CD4-positive, alpha-beta T cell treated with Interleukin-1 beta for 1 hour (primary cell): Measurements from ENCODE around the gene ELF3.
A peak's percentile ranks its signal among the peaks of the same experiment; 100 is the strongest.
"Not testable (repeated sequence)": the region's sequence is repeated elsewhere in the genome, so short reads cannot be mapped to it uniquely, and the experiment has no call there.

Experiments used
- DNase-seq, 2 donors: peaks; one replicate each; pipeline ENCODE4 v3.0.0-alpha.2; 2020 to 2022

ELF3 gene

DNA sequence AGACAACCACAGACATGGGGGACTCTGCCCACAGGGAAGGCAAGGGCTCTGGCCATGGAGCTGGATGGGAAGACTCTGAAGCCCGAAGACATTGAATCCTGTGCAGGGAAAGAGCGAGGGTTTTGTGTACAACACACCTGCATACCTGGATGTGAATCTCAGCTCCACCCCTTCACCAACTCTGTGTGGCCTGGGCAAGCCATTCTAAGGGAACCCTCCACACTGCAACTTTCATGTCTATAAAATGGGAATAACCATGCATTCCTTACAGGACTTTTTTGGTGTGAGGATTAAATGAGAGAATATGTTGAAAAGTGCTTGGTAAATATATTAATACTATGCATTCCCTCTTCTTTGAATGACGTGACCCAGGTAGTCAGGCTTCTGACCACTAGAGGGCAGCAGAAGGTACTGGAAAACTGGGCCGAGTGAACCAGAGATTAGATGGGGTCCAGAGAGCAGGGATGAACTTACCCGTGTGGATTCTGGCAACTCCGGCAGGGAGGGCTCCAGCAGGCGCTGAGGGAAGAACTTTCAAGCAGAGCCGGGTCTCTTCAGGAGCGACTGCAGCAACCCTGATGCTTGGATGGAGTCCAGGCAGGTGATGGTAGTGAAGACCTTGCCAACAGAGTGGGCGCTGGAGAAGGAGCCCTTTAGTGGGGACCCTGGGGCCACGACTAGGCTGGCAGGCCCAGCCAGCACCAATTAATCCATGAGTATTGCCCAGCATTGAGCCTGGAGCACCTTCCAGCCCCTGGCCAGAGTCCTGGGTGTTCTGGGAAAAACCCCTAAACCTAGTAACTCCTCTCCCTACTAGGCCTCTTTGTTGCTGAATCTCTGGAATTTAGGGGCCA, 834 bp upstream of the ELF3 start:
- peak; percentile 39 to 61 for DNase-seq

DNA sequence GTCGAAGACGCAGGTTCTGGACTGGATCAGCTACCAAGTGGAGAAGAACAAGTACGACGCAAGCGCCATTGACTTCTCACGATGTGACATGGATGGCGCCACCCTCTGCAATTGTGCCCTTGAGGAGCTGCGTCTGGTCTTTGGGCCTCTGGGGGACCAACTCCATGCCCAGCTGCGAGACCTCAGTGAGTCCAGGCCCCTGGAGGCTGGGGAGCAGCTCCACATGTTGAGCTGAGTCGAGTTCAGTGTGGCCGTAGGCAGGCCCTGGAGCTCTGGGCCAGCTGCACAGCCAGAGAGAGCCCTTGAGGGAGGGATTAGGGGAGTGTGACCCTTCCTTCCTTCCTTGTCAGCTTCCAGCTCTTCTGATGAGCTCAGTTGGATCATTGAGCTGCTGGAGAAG, 1.6 kb downstream of the ELF3 start:
- DNase-seq: no peak

GRCh38 chr1:202012544-202013478, 2.4 kb downstream of the ELF3 start:
- no peak for DNase-seq

DNA sequence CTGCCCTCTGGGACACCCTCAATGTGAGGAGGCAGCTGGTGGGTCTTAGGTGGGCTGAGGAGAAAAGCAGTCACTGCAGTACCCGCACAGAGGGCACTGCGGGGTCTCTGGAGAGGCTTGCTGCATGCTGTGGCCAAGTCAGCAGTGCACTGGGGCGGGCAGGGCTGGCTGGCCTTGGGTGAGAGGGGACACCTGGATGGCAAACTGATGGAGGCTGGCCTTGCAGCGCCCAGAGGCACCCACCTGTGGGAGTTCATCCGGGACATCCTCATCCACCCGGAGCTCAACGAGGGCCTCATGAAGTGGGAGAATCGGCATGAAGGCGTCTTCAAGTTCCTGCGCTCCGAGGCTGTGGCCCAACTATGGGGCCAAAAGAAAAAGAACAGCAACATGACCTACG, 3.2 kb downstream of the ELF3 start:
- no peak for DNase-seq

- DNase-seq: no peak
Observed at GRCh38 chr1:202014060-202014459, 3.7 kb downstream of the ELF3 start.

DNA sequence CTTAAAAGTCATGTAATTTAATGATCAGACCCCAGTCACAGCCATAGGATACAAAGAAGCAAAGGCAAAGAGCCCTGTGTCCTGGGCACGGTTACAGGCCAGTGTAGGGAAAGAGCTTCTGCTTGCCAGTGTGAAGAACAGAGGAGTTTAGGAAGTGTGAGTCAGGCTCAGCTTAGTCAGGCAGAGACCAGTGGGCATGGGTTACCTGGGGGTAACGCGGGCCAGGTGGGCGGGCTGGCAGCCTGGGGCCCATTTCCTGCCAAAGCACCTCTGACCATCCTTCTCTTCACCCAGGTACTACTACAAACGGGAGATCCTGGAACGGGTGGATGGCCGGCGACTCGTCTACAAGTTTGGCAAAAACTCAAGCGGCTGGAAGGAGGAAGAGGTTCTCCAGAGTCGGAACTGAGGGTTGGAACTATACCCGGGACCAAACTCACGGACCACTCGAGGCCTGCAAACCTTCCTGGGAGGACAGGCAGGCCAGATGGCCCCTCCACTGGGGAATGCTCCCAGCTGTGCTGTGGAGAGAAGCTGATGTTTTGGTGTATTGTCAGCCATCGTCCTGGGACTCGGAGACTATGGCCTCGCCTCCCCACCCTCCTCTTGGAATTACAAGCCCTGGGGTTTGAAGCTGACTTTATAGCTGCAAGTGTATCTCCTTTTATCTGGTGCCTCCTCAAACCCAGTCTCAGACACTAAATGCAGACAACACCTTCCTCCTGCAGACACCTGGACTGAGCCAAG, 4.7 kb downstream of the ELF3 start:
- no peak for DNase-seq

DNA sequence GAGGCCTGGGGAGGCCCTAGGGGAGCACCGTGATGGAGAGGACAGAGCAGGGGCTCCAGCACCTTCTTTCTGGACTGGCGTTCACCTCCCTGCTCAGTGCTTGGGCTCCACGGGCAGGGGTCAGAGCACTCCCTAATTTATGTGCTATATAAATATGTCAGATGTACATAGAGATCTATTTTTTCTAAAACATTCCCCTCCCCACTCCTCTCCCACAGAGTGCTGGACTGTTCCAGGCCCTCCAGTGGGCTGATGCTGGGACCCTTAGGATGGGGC, 5.2 kb downstream of the ELF3 start:
- DNase-seq: no peak

DNA sequence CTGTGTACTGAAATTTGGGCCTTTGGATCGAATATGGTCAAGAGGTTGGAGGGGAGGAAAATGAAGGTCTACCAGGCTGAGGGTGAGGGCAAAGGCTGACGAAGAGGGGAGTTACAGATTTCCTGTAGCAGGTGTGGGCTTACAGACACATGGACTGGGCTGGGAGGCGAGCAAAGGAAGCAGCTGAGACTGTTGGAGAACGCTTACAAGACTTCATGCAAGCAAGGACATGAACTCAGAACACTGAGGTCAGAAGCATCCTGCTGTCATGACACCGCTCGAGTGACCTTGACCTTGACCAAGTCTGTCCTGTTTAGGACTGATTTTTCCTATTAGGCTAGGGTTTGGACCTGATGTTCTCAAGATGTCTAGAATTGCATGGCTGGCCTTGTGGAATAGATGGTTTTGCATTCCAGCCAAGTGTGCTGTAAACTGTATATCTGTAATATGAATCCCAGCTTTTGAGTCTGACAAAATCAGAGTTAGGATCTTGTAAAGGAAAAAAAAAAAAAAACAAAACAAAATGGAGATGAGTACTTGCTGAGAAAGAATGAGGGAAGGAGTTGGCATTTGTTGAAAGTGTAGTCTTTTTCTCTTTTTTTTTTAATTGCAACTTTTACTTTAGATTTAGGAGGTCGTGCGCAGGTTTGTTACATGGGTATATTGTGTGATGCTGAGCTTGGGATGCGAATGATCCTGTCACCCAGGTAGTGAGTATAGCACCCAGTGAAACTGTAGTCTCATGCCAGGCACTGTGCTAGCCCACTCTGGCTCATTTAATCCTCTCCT, 5.8 kb downstream of the ELF3 start:
- no peak for DNase-seq

GRCh38 chr1:202016811-202017748, 6.7 kb downstream of the ELF3 start:
- DNase-seq: no peak

DNA sequence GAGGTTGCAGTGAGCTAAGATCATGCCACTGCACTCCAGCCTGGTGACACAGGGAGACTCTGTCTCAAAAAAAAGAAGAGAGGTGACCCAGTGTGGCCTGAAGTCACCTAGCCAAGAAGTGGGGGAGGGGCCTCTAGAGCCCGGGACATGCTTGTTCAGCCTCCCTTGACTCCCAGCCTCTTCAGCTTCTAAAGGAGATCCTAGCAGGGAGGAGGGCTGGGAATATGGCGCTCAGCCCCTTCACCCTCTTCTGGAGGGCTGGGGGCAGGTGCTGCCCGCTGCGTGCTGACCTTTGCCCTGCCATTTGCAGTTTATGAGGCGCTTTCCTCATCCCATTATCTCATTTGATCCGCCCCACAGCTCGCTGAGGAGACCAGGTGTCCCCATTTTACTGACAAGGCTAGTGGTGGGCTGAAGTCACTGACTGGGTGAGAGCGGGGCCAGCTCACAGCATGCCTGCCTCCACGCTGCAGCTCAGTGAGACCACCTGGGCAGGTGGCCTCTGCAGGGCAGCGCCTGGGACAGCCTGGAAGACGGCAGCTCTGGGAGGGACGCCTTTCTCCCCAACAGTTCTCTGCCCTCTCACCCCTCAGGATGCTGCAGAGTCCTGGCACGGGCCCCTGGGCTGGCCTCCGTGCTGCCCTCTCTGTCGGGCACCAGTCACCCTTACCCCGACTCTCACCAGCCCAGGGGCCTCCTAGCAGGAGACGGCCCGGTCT, 7.5 kb downstream of the ELF3 start:
- no peak for DNase-seq

DNA sequence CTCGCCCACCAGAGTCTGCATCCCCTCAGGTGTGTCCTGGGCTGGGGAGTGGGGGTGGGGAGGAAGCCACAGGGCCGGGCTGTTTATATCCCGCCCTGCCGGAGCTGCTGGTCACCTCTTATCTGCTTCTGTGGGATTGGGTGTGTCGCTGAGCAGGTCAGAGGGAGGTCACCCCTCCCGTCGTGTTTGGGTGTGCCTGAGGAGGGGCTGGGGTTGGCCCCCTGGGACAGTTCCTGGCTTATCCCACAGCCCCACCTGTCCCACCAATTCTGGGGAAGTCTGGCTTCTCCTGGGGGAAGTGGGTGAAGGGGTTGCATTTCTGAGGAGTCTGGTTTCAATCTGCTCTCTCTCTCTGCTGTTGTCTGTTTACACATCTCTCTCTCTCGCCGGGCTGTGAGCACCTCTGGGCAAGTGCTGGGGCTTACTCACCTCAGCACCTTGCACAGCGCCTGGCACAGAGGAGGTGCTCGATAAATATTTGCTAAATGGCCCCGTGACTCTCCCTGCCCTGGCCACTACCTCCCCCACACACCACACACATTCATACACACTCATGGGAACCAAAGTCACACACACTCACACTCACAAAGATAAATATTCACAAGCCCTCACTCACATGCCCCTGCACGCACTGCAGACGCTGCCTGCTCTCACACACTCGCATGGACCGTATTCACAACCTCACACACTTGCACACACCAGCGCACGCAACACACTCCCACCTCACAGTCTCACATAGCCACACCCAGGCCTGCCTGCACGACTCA, 8.3 kb downstream of the ELF3 start:
- no peak for DNase-seq

DNA sequence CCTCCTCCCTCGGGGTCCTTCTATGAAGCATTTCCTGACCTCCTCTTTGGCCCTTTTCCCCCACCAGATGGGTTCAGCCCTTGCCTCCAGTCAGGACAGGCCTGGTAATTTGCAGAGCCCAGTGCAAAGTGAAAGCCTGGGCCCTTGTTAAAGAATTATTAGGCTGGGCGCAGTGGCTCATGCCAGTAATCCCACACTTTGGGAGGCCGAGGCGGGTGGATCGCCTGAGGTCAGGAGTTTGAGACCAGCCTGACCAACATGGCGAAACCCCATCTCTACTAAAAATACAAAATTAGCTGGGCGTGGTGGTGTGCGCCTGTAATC, 8.8 kb downstream of the ELF3 start:
- not testable (repeated sequence) for DNase-seq

- DNase-seq: no peak
Observed at GRCh38 chr1:202023001-202023433, 12.6 kb downstream of the ELF3 start.

DNA sequence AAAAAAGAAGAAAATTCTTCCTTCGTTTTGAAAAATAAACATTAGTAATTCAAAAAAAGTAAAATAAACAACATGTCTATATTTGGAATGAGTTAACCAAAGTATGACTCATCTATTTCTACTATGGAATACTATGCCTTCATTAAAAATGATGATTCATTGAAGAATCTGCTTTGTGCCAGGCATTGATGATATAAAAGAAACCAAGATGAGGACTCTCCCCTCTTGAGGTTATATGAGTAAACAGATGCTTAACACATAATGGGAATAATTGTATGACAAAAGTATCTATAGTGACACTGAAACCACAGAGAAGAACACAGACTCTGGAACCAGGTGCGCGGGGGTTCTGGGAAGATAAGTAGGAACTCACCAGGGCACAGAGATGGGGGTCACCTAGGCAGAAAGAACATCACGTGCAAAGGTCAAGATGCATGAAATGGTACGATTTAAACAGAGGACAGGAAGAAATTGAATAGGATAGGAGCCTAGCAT, 18.8 kb downstream of the ELF3 start:
- no peak for DNase-seq

- DNase-seq: no peak
Observed at GRCh38 chr1:202029727-202030126, 19.3 kb downstream of the ELF3 start.

GRCh38 chr1:202031796-202032195, 21.4 kb downstream of the ELF3 start:
- no peak for DNase-seq

- no peak for DNase-seq
Observed at GRCh38 chr1:202034149-202034682, 23.8 kb downstream of the ELF3 start.

GRCh38 chr1:202034683-202035462, 24.5 kb downstream of the ELF3 start:
- no peak for DNase-seq
